Activated naive CD4-positive, alpha-beta T cell treated with Interleukin-2 at 50 U/mL for 16 hours (primary cell): Measurements from ENCODE around the gene USH2A.
"Not testable (repeated sequence)": the region's sequence is repeated elsewhere in the genome, so short reads cannot be mapped to it uniquely, and the experiment has no call there.

Source experiments
- DNase-seq: peaks from one replicate; pipeline ENCODE4 v3.0.0-alpha.2; 2020

The USH2A gene

GRCh38 chr1:216044538-216044937, 378.7 kb downstream of the USH2A start:
- no peak for DNase-seq

GRCh38 chr1:216034506-216034905, 388.7 kb downstream of the USH2A start:
- DNase-seq, result no peak

GRCh38 chr1:216032961-216033614, 390.2 kb downstream of the USH2A start:
- DNase-seq, result no peak

GRCh38 chr1:216032284-216032683, 391.0 kb downstream of the USH2A start:
- DNase-seq, result no peak

- no peak for DNase-seq
These were observed 394.6 kb downstream of the USH2A start for GRCh38 chr1:216028631-216029030.

- DNase-seq, result no peak
These were observed 398.7 kb downstream of the USH2A start for GRCh38 chr1:216024546-216024945.

- DNase-seq, result no peak
These were observed 402.4 kb downstream of the USH2A start for GRCh38 chr1:216020743-216021345.

- DNase-seq, result no peak
These were observed 408.1 kb downstream of the USH2A start for GRCh38 chr1:216015116-216015515.

- no peak for DNase-seq
These were observed 409.2 kb downstream of the USH2A start for GRCh38 chr1:216014086-216014485.

- not testable (repeated sequence) for DNase-seq
These were observed 413.8 kb downstream of the USH2A start for GRCh38 chr1:216009456-216009855.

GRCh38 chr1:216005916-216006315, 417.3 kb downstream of the USH2A start:
- no peak for DNase-seq

- DNase-seq, result no peak
These were observed 430.6 kb downstream of the USH2A start for GRCh38 chr1:215992620-215993019.

GRCh38 chr1:215987092-215987875, 436.0 kb downstream of the USH2A start:
- DNase-seq, result no peak

GRCh38 chr1:215986401-215986800, 436.8 kb downstream of the USH2A start:
- DNase-seq, result no peak

GRCh38 chr1:215983680-215984079, 439.6 kb downstream of the USH2A start:
- DNase-seq, result no peak

- no peak for DNase-seq
These were observed 451.3 kb downstream of the USH2A start for GRCh38 chr1:215971793-215972441.

GRCh38 chr1:215970406-215970805, 452.8 kb downstream of the USH2A start:
- DNase-seq, result no peak

- DNase-seq, result no peak
These were observed 459.6 kb downstream of the USH2A start for GRCh38 chr1:215963621-215964020.

- no peak for DNase-seq
These were observed 460.2 kb downstream of the USH2A start for GRCh38 chr1:215963040-215963439.

- no peak for DNase-seq
These were observed 464.4 kb downstream of the USH2A start for GRCh38 chr1:215958841-215959240.

GRCh38 chr1:215957663-215958062, 465.6 kb downstream of the USH2A start:
- no peak for DNase-seq

GRCh38 chr1:215932558-215932957, 490.7 kb downstream of the USH2A start:
- DNase-seq, result no peak

GRCh38 chr1:215926670-215927069, 496.6 kb downstream of the USH2A start:
- no peak for DNase-seq
